K562 (cell line): Measurements from ENCODE around the gene SEMA3F. TPM values are rescaled to one million over a fixed set of nuclear protein-coding genes. Genes with fewer than 3 reads are reported as not detected.

ENCODE experiments used
- ATAC-seq: fragments of 200-7000 bp; cut with Tn5 transposase; 3 replicates; pipeline ENCODE4 v1.9.1; 2020; ENCODE audit warnings: moderate library complexity
- BruUV-seq: library from RNA; stranded (reverse); fragments of 400-500 nt; replicated peaks from 2 replicates; lab custom pipeline; 2021; lab: Mats Ljungman, UMichigan
- CTCF ChIA-PET: fragments of 300-600 bp; formaldehyde crosslinking; extraction: SDS; loops from one replicate; lab custom pipeline; 2021; ENCODE audit warnings: low intra/inter-chr PET ratio; lab: Yijun Ruan, JAX
- POLR2A ChIA-PET: fragments of 300-600, 350-650 bp; sonication (Branson Sonifier 250); formaldehyde crosslinking; extraction: SDS; loops from one replicate; lab custom pipeline; 2021; ENCODE audit warnings: antibody characterized with exemption, inconsistent platforms; lab: Yijun Ruan, JAX
- DNase-seq, 4 experiments: peaks; one replicate each; pipeline versions ENCODE4 v3.0.0 to v3.0.0-alpha.2; 2011 to 2018; ENCODE audit warnings: low spot score in 3 of 4, mixed read lengths in 3 of 4; ENCODE audit errors: extremely low read depth in 1 of 4
- FAIRE-seq: peaks from 2 replicates; lab custom pipeline; 2011; peaks lifted over from hg19 to GRCh38; lab: Jason Lieb, UNC
- H2AFZ ChIP-seq: 2 replicates; pipeline ENCODE4 v1.6.0; 2011; ENCODE audit warnings: low read depth, low read length, control low read depth, inconsistent platforms
- H3K27ac ChIP-seq: fragments of 200-600 bp; 3 replicates; pipeline ENCODE4 v1.8.0; 2011; ENCODE audit warnings: low read depth, mild to moderate bottlenecking, control low read depth, inconsistent platforms, low read length, moderate library complexity, mixed read lengths; ENCODE audit errors: extremely low read depth
- H3K27me3 ChIP-seq, 2 experiments: fragments of 300-600 bp in 1 of 2; 2 replicates in 1 of 2; 3 replicates in 1 of 2; pipeline versions ENCODE4 v1.6.0 to v1.8.0; 2011; ENCODE audit warnings: inconsistent platforms in 2 of 2, low read length in 2 of 2, mild to moderate bottlenecking in 1 of 2, mixed read lengths in 1 of 2, moderate library complexity in 1 of 2; ENCODE audit not compliant: control insufficient read depth in 2 of 2, insufficient read depth in 2 of 2
- H3K36me3 ChIP-seq: fragments of 300-600 bp; 3 replicates; pipeline ENCODE4 v1.8.0; 2011; ENCODE audit warnings: mild to moderate bottlenecking, low read length, inconsistent platforms; ENCODE audit not compliant: control insufficient read depth, insufficient read depth
- H3K4me1 ChIP-seq, 2 experiments: fragments of 200-600 bp in 1 of 2; replicated peaks in 1 of 2; 2 replicates in 1 of 2; 3 replicates in 1 of 2; pipeline versions ENCODE4 v1.5.1 to v1.8.0; 2011; ENCODE audit warnings: inconsistent platforms in 2 of 2, low read length in 2 of 2, mild to moderate bottlenecking in 1 of 2, mixed read lengths in 1 of 2, moderate library complexity in 1 of 2; ENCODE audit not compliant: control insufficient read depth in 2 of 2, insufficient read depth in 2 of 2
- H3K4me2 ChIP-seq: 2 replicates; pipeline ENCODE4 v1.6.1; 2011; ENCODE audit warnings: low read length, control low read depth, inconsistent platforms, mixed read lengths; ENCODE audit not compliant: insufficient read depth
- H3K4me3 ChIP-seq: fragments of 200-600 bp; sonication (generic), shearing (Covaris generic); 2 replicates; pipeline ENCODE4 v1.5.1; 2016; ENCODE audit warnings: control low read depth, inconsistent platforms
- H3K79me2 ChIP-seq: fragments of 200-600 bp; 3 replicates; pipeline ENCODE4 v1.8.0; 2011; ENCODE audit warnings: low read length, inconsistent platforms; ENCODE audit not compliant: control insufficient read depth, insufficient read depth
- H3K9ac ChIP-seq, 2 experiments: 2 replicates each; pipeline versions ENCODE4 v1.6.0 to v1.6.1; 2011; ENCODE audit warnings: low read depth in 2 of 2, low read length in 2 of 2, control low read depth in 1 of 2, inconsistent platforms in 1 of 2, mild to moderate bottlenecking in 1 of 2, mixed read lengths in 1 of 2; ENCODE audit not compliant: insufficient read depth in 1 of 2
- H3K9me1 ChIP-seq: one replicate; pipeline ENCODE4 v1.6.0; 2011; ENCODE audit warnings: inconsistent platforms, mild to moderate bottlenecking, low read length, moderate library complexity; ENCODE audit not compliant: control insufficient read depth, insufficient read depth
- H3K9me3 ChIP-seq: replicated peaks from 2 replicates; pipeline ENCODE4 v1.5.1; 2011; ENCODE audit warnings: low read depth, low read length, inconsistent platforms; ENCODE audit not compliant: control insufficient read depth, insufficient read depth
- H4K20me1 ChIP-seq: replicated peaks from 2 replicates; pipeline ENCODE4 v1.6.1; 2011; ENCODE audit warnings: low read length, inconsistent platforms, mixed read lengths; ENCODE audit not compliant: control insufficient read depth, insufficient read depth
- CSDE1 ChIP-seq, 2 experiments: fragments of 450-650 bp; IDR thresholded peaks; 2 replicates each; pipeline ENCODE4 v1.6.1; 2016; ENCODE audit warnings: mild to moderate bottlenecking in 1 of 2
- ZBTB40 ChIP-seq, 2 experiments: fragments of 450-650 bp in 1 of 2; sonication (generic) in 1 of 2; formaldehyde crosslinking in 1 of 2; IDR thresholded peaks; 2 replicates each; pipeline versions ENCODE4 v1.7.1 to v1.9.0; 2016 to 2022; ENCODE audit warnings: inconsistent platforms in 1 of 2, mild to moderate bottlenecking in 1 of 2, missing genetic modification reagents in 1 of 2
- WGBS: fragments of 100-300 bp; shearing (Covaris generic); methylation state at CpG from one replicate; pipeline ENCODE4 v1.1.6; 2016; ENCODE audit warnings: low coverage, mixed read lengths; ENCODE audit not compliant: insufficient coverage; ENCODE audit errors: missing lambda C conversion rate; 5-methylcytosine and 5-hydroxymethylcytosine counted together
- in situ Hi-C: fragments of 300-500 bp; cut with MboI; formaldehyde crosslinking; loops from 4 replicates; pipeline ENCODE4 v1.15.0; 2018; ENCODE audit warnings: inconsistent platforms, mixed read lengths
- intact Hi-C: fragments of 100-400 bp; cut with micrococcal nuclease; formaldehyde crosslinking; loops from 2 replicates; pipeline ENCODE4 v1.14.2; 2022
- polyA plus RNA-seq, 8 experiments: library from polyadenylated mRNA; depleted of rRNA in 4 of 8; stranded (reverse) in 5 of 8; unstranded in 3 of 8; fragments of >200 nt; fragmentation: Nextera tagmentation in 2 of 8; fragmentation: Illumina TruSeq in 1 of 8; extraction: Ambion mirVana in 2 of 8; extraction: Trizol in 1 of 8; gene quantifications; 2 replicates each; pipeline versions ENCODE4 v1.2.1 to v1.2.3, GENCODE V29; 2011 to 2014; ENCODE audit warnings: inconsistent platforms in 1 of 8, missing spikeins in 1 of 8
- total RNA-seq, 7 experiments: library from RNA; depleted of rRNA in 6 of 7; stranded (reverse); fragments of >200 nt in 6 of 7; fragmentation: Illumina TruSeq in 2 of 7; extraction: Trizol in 2 of 7; gene quantifications; 2 replicates each; pipeline versions ENCODE4 v1.2.1 to v1.2.3, GENCODE V29; 2011 to 2021; ENCODE audit warnings: low replicate concordance in 1 of 7

The SEMA3F gene
- total and polyA plus RNA-seq, 9 of the 15 experiments (the other 6 are each of a cell fraction or from before 2014, with no cell fraction given) = 0.58 to 3.0 (median 2.0) TPM; not detected in 2

DNA sequence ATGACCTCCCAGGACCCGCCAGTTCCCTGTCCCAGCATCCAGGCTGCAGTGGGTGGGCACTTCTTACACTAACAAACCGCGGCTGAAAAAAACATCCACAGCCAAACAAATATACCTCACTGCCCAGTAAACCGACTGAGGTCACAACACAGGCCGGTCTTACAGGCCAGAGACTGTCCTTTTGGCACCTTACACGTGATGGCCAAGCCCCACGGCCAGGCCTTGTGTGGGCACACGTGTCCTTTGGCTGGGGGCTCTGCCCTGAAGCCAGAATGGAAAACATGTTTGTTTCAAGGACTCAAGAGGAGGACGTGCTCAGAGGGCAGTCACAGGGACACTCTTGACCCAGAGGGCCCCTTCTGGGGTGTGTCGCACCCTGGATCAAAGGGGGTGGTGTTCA, 59.7 kb downstream of the SEMA3F start:
- ChIA-PET POLR2A (no interaction called here), CTCF (no interaction called here)
- FAIRE-seq = no peak
- TF ChIP-seq ZBTB40 (IDR thresholded peaks at IDR 0.05) (no peak), ZBTB40 (CRISPR knock-in tag; IDR thresholded peaks at IDR 0.05) (no peak), CSDE1 (IDR thresholded peaks at IDR 0.05) (no peak)

More for the DNA sequence above, 59.7 kb downstream of the SEMA3F start:
- Histone ChIP-seq H3K27ac (no peak overlapping the region), H3K9me3 (no peaks in the 10 kb centered on the region), H3K4me2 (no peak overlapping the region), H3K27me3 (peaks cover 3 to 33% of the 10 kb centered on the region in 2 experiments; a peak in 3 of 5 replicates), H3K4me3 (no peak overlapping the region), H3K79me2 (no peaks in the 10 kb centered on the region), H2AFZ (no peak overlapping the region), H3K9me1 (no peaks in the 10 kb centered on the region), H4K20me1 (no peaks in the 10 kb centered on the region), H3K4me1 (no peaks in the 10 kb centered on the region; a peak in 1 of 5 replicates), H3K36me3 (no peaks in the 10 kb centered on the region), H3K9ac (peak overlapping the region in 1 of 2 experiments; percentile 26; a peak in 1 of 4 replicates)
- no peak for ATAC-seq
- no TSS peak for BruUV-seq
- DNase-seq = no peak
- WGBS = 8% methylated on average over 9 of the region's 10 CpGs
- in situ Hi-C loops = no loop called here
- intact Hi-C loops = no loop called here
